ENCODE results near the gene DKC1. TPM values are rescaled to one million over a fixed set of nuclear protein-coding genes. Genes with fewer than 3 reads are reported as not detected.
A peak's percentile ranks its signal among the peaks of the same experiment; 100 is the strongest.

DKC1 gene
- polyA plus RNA-seq, 1 experiment: 50.5 TPM

GRCh38 chrX:154751669-154752271 is 10.9 kb upstream of the DKC1 start:
- Histone ChIP-seq H3K27ac (ENCODE audit: low read depth, low read length) (no peak overlapping the region), H3K4me3 (ENCODE audit: low read depth, low read length) (no peak overlapping the region), H3K27me3 (ENCODE audit: control insufficient read depth, insufficient read depth, low read length) (no peaks in the 10 kb centered on the region), H3K9me3 (ENCODE audit: control insufficient read depth, insufficient read depth, low read length) (no peaks in the 10 kb centered on the region)
- ChIA-PET CTCF (interaction anchor here (4.2 kb wide), 1 partner anchor 11 kb away, joined by 24 read pairs; the partner anchor contains the start of gene DKC1), POLR2A (no interaction called here)
- no peak for TF ChIP-seq CTCF (IDR thresholded peaks at IDR 0.05; ENCODE audit: low read depth, low read length)
- no peak for DNase-seq (ENCODE audit: low read depth, low spot score)

- Histone ChIP-seq H3K9me3 (ENCODE audit: control insufficient read depth, insufficient read depth, low read length) (no peaks in the 10 kb centered on the region), H3K27me3 (ENCODE audit: control insufficient read depth, insufficient read depth, low read length) (no peaks in the 10 kb centered on the region), H3K27ac (ENCODE audit: low read depth, low read length) (no peak overlapping the region), H3K4me3 (ENCODE audit: low read depth, low read length) (no peak overlapping the region)
- TF ChIP-seq CTCF (IDR thresholded peaks at IDR 0.05; ENCODE audit: low read depth, low read length): no peak
- ChIA-PET CTCF (interaction anchor here (1.0 to 1.2 kb wide), 2 partner anchors 8 to 10 kb away, joined by 3 read pairs; no protein-coding TSS in a partner anchor), POLR2A (no interaction called here)
- no peak for DNase-seq (ENCODE audit: low read depth, low spot score)
Observed at GRCh38 chrX:154758696-154759095, 4.0 kb upstream of the DKC1 start.

- H3K9me3 ChIP-seq (ENCODE audit: control insufficient read depth, insufficient read depth, low read length): no peaks in the 10 kb centered on the region
- POLR2A ChIA-PET: interaction anchor here (0.5 to 0.6 kb wide), 3 partner anchors 14 to 1901 kb away, joined by 3 read pairs; no protein-coding TSS in a partner anchor
- CTCF ChIA-PET: interaction anchor here (3.9 kb wide), 1 partner anchor 12 kb away, joined by 24 read pairs; the partner anchor contains the start of gene GAB3
- H3K27ac ChIP-seq (ENCODE audit: low read depth, low read length): peak overlapping the region; percentile 39
- DNase-seq (ENCODE audit: low read depth, low spot score): no peak
- TF ChIP-seq CTCF (IDR thresholded peaks at IDR 0.05; ENCODE audit: low read depth, low read length): no peak
- peak overlapping the region; percentile 63 for H3K4me3 ChIP-seq (ENCODE audit: low read depth, low read length)
- H3K27me3 ChIP-seq (ENCODE audit: control insufficient read depth, insufficient read depth, low read length): no peaks in the 10 kb centered on the region
Observed at GRCh38 chrX:154761977-154762536, 607 bp upstream of the DKC1 start.

- no peaks in the 10 kb centered on the region for H3K27me3 ChIP-seq (ENCODE audit: control insufficient read depth, insufficient read depth, low read length)
Observed at GRCh38 chrX:154774622-154775021, 12.0 kb downstream of the DKC1 start.

More at GRCh38 chrX:154774622-154775021, 12.0 kb downstream of the DKC1 start:
- ChIA-PET CTCF (no interaction called here), POLR2A (no interaction called here)
- H3K9me3 ChIP-seq (ENCODE audit: control insufficient read depth, insufficient read depth, low read length): no peaks in the 10 kb centered on the region
- no peak overlapping the region for H3K27ac ChIP-seq (ENCODE audit: low read depth, low read length)
- no peak for DNase-seq (ENCODE audit: low read depth, low spot score)
- no peak for TF ChIP-seq CTCF (IDR thresholded peaks at IDR 0.05; ENCODE audit: low read depth, low read length)
- no peak overlapping the region for H3K4me3 ChIP-seq (ENCODE audit: low read depth, low read length)
